ENCODE measurements around the gene CCDC134. TPM values are rescaled to one million over a fixed set of nuclear protein-coding genes. Genes with fewer than 3 reads are reported as not detected.

CCDC134 gene
- total RNA-seq, 2 experiments from 2014 or later, result 20.3 to 20.9 TPM

- DNase-seq, result no peak
- Mint-ChIP-seq H3K36me3 (ENCODE audit: low read depth) (peaks cover 29% of the 10 kb centered on the region), H3K27ac (peak overlapping the region; percentile 63), H3K4me3 (no peak overlapping the region), H3K4me1 (ENCODE audit: low read depth) (peaks cover 21% of the 10 kb centered on the region), H3K27me3 (ENCODE audit: low read depth) (no peaks in the 10 kb centered on the region), H3K9me3 (ENCODE audit: insufficient read depth) (no peaks in the 10 kb centered on the region)
- ChIA-PET CTCF (interaction anchor here (0.6 to 2.7 kb wide), 4 partner anchors 32 to 115 kb away, joined by 3 to 7 read pairs (median 4); no protein-coding TSS in a partner anchor), POLR2A (no interaction called here)
- ATAC-seq, result no peak
Observed at GRCh38 chr22:41825376-41825775, 24.9 kb downstream of the CCDC134 start.

- Mint-ChIP-seq H3K27ac (no peak overlapping the region), H3K27me3 (ENCODE audit: low read depth) (no peaks in the 10 kb centered on the region), H3K4me1 (ENCODE audit: low read depth) (peaks cover 20% of the 10 kb centered on the region), H3K9me3 (ENCODE audit: insufficient read depth) (no peaks in the 10 kb centered on the region), H3K4me3 (no peak overlapping the region), H3K36me3 (ENCODE audit: low read depth) (peaks cover 29% of the 10 kb centered on the region)
- ATAC-seq (no peak), DNase-seq (no peak)
- POLR2A ChIA-PET, result interaction anchor here (0.6 to 1.5 kb wide), 3 partner anchors 25 to 121 kb away, joined by 3 to 4 read pairs (median 3); partner anchors contain the start of genes CCDC134 and CENPM
- CTCF ChIA-PET, result interaction anchor here (1.3 to 1.6 kb wide), 3 partner anchors 31 to 115 kb away, joined by 3 to 5 read pairs (median 4); no protein-coding TSS in a partner anchor
Observed at GRCh38 chr22:41826021-41826420, 25.5 kb downstream of the CCDC134 start.

DNA sequence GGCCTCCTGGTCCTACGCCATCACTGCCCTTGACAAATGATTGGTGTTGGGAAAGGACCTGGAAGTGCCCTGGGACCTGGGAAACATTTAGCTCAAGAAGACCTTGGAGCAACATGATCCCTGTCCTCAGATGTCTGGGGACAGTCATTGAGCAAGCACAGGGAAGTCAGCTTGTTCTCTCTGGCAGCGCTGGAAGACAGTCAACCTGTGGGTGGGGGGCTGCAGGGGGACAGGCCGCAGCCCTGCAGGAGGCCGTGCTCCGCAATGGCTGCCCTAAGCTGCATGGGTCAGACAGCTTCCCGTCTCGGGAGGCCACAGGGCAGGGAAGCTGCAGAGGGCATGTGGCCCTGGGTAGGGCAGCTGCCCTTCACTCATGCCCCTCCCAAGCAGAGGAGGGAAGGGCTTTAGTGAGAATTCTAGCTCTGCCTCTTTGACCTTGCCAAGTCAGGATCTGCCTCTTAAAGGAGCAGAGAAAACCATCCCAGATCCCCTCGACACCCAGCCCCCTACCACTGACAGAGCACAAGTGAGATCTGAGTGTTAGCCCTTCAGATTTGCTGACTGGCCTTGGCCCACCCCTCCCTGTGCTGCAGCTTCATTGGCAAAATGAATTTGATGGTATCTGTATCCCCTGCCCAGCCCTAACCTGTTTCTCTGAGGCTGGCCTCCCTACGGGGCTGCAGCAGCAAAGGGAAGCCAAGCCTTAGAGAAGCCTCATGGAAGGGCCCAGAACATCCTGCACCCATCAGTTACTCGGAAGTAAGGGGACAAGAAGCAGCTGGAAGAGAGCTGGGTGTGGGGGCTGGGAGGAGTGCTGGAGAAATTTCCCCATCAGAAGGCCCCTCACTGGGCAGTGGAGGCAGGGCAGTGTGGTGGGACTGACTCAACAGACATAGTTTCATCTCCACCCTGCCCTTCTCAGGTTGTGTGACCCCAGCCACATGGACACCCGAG lies 26.2 kb downstream of the CCDC134 start:
- ChIA-PET CTCF (interaction anchor here (1.2 to 1.6 kb wide), 5 partner anchors 30 to 130 kb away, joined by 3 to 6 read pairs (median 4); no protein-coding TSS in a partner anchor), POLR2A (interaction anchor here (0.6 to 1.5 kb wide), 3 partner anchors 26 to 120 kb away, joined by 3 to 4 read pairs (median 3); partner anchors contain the start of genes CCDC134 and CENPM)
- no peaks in the 10 kb centered on the region for H3K27me3 Mint-ChIP-seq (ENCODE audit: low read depth)
- peaks cover 20% of the 10 kb centered on the region for H3K4me1 Mint-ChIP-seq (ENCODE audit: low read depth)
- H3K36me3 Mint-ChIP-seq (ENCODE audit: low read depth), result peaks cover 36% of the 10 kb centered on the region
- no peak overlapping the region for H3K4me3 Mint-ChIP-seq
- no peak for ATAC-seq
- no peaks in the 10 kb centered on the region for H3K9me3 Mint-ChIP-seq (ENCODE audit: insufficient read depth)
- peak overlapping the region; percentile 68 for H3K27ac Mint-ChIP-seq
- no peak for DNase-seq

GRCh38 chr22:41827671-41828070 lies 27.2 kb downstream of the CCDC134 start:
- Mint-ChIP-seq H3K9me3 (ENCODE audit: insufficient read depth) (no peaks in the 10 kb centered on the region), H3K27me3 (ENCODE audit: low read depth) (no peaks in the 10 kb centered on the region), H3K36me3 (ENCODE audit: low read depth) (peaks cover 42% of the 10 kb centered on the region), H3K4me1 (ENCODE audit: low read depth) (peaks cover 20% of the 10 kb centered on the region), H3K27ac (no peak overlapping the region), H3K4me3 (no peak overlapping the region)
- DNase-seq (no peak), ATAC-seq (no peak)
- CTCF ChIA-PET, result interaction anchor here (1.2 to 1.8 kb wide), 3 partner anchors 81 to 131 kb away, joined by 3 to 8 read pairs (median 6); no protein-coding TSS in a partner anchor
- POLR2A ChIA-PET, result interaction anchor here (0.5 to 1.3 kb wide), 2 partner anchors 12 to 113 kb away, joined by 3 read pairs; no protein-coding TSS in a partner anchor

- CTCF ChIA-PET, result interaction anchor here (1.6 to 1.8 kb wide), 2 partner anchors 82 to 112 kb away, joined by 6 to 8 read pairs; no protein-coding TSS in a partner anchor
- Mint-ChIP-seq H3K27ac (peak overlapping the region; percentile 61), H3K36me3 (ENCODE audit: low read depth) (peaks cover 39% of the 10 kb centered on the region), H3K9me3 (ENCODE audit: insufficient read depth) (no peaks in the 10 kb centered on the region), H3K4me1 (ENCODE audit: low read depth) (peaks cover 17% of the 10 kb centered on the region), H3K4me3 (no peak overlapping the region), H3K27me3 (ENCODE audit: low read depth) (no peaks in the 10 kb centered on the region)
- POLR2A ChIA-PET, result interaction anchor here (0.5 to 1.3 kb wide), 2 partner anchors 11 to 112 kb away, joined by 3 read pairs; no protein-coding TSS in a partner anchor
- ATAC-seq (no peak), DNase-seq (no peak)
Observed at GRCh38 chr22:41828516-41828915, 28.0 kb downstream of the CCDC134 start.

GRCh38 chr22:41830174-41830573 lies 29.7 kb downstream of the CCDC134 start:
- DNase-seq, result no peak
- Mint-ChIP-seq H3K4me3 (no peak overlapping the region), H3K27me3 (ENCODE audit: low read depth) (no peaks in the 10 kb centered on the region), H3K27ac (peak overlapping the region; percentile 39), H3K9me3 (ENCODE audit: insufficient read depth) (no peaks in the 10 kb centered on the region), H3K4me1 (ENCODE audit: low read depth) (peaks cover 30% of the 10 kb centered on the region), H3K36me3 (ENCODE audit: low read depth) (peaks cover 41% of the 10 kb centered on the region)
- POLR2A ChIA-PET, result no interaction called here
- CTCF ChIA-PET, result no interaction called here
- ATAC-seq, result no peak

GRCh38 chr22:41831383-41831782 lies 30.9 kb downstream of the CCDC134 start:
- Mint-ChIP-seq H3K27ac (peak overlapping the region; percentile 100), H3K9me3 (ENCODE audit: insufficient read depth) (no peaks in the 10 kb centered on the region), H3K4me3 (peak overlapping the region; percentile 95), H3K4me1 (ENCODE audit: low read depth) (peaks cover 36% of the 10 kb centered on the region), H3K36me3 (ENCODE audit: low read depth) (peaks cover 45% of the 10 kb centered on the region), H3K27me3 (ENCODE audit: low read depth) (no peaks in the 10 kb centered on the region)
- CTCF ChIA-PET, result interaction anchor here (0.8 to 2.5 kb wide), 9 partner anchors 9 to 260 kb away, joined by 3 to 13 read pairs (median 4); partner anchors contain the start of gene NDUFA6
- ATAC-seq (no peak), DNase-seq (no peak)
- POLR2A ChIA-PET, result interaction anchor here (0.9 to 3.8 kb wide), 6 partner anchors 11 to 143 kb away, joined by 3 to 30 read pairs (median 10); partner anchors contain the start of genes CCDC134, CENPM and SNU13

GRCh38 chr22:41831828-41832552 lies 31.5 kb downstream of the CCDC134 start:
- no peaks in the 10 kb centered on the region for H3K27me3 Mint-ChIP-seq (ENCODE audit: low read depth)
- peaks cover 41% of the 10 kb centered on the region for H3K4me1 Mint-ChIP-seq (ENCODE audit: low read depth)
- ChIA-PET CTCF (interaction anchor here (0.7 to 2.5 kb wide), 16 partner anchors 9 to 259 kb away, joined by 3 to 13 read pairs (median 4); partner anchors contain the start of genes CCDC134, NDUFA6 and SMDT1), POLR2A (interaction anchor here (0.9 to 3.8 kb wide), 13 partner anchors 10 to 385 kb away, joined by 3 to 30 read pairs (median 5); partner anchors contain the start of genes CCDC134, CENPM, SNU13 and TOB2)
- no peak for DNase-seq
- H3K27ac Mint-ChIP-seq, result peak overlapping the region; percentile 100
- peaks cover 50% of the 10 kb centered on the region for H3K36me3 Mint-ChIP-seq (ENCODE audit: low read depth)
- H3K9me3 Mint-ChIP-seq (ENCODE audit: insufficient read depth), result no peaks in the 10 kb centered on the region
- H3K4me3 Mint-ChIP-seq, result peak overlapping the region; percentile 95
- no peak for ATAC-seq

DNA sequence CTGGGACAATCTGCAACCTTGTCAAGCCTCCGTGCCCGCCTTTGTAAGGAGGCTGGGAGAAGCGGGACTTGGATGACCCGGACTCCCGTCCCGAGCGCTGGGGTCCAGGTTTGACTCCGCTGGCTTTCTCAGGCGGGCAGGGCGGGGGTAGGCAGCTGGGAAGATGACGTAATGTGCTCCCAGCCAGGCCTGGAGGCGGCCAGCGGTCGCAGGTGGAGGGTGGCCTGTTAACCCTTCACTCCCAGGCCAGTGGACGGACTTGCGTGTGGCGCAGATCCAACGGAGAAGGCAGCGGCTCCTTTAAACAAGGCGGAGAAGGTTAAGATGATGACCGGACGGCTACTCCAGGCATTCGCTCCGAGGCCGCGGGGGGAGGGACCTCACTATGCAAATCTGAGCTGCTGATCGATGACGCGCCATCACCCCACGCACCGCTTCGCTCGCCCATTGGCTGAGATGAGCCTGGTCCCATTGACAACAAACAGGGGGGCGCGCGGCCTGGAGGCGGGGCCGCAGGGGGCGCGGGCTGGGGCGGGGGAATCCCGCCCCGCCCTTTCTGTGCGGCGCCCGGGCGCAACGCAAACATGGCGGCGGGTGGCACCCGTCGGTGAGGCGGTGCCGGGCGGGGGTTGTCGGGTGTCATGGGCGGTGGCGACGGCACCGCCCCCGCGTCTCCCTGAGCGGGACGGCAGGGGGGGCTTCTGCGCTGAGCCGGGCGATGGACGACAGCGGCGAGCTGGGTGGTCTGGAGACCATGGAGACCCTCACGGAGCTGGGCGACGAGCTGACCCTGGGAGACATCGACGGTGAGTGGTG lies 32.3 kb downstream of the CCDC134 start, which contains the start of gene SREBF2:
Gene SREBF2, plus strand, starts transcription at position 553 of the 816 bp plus-strand sequence. Its CDS starts 166 bp downstream, at position 719.
- Mint-ChIP-seq H3K9me3 (ENCODE audit: insufficient read depth) (no peaks in the 10 kb centered on the region), H3K27ac (peak within 1 kb of the TSS; percentile 100), H3K4me3 (peak within 1 kb of the TSS; percentile 95), H3K36me3 (ENCODE audit: low read depth) (peaks cover 50% of the 10 kb centered on the region), H3K4me1 (ENCODE audit: low read depth) (peaks cover 41% of the 10 kb centered on the region), H3K27me3 (ENCODE audit: low read depth) (no peaks in the 10 kb centered on the region)
- DNase-seq (peak; percentile 100), ATAC-seq (peak; percentile 95)
- CTCF ChIA-PET, result interaction anchor here (0.7 to 2.5 kb wide), 19 partner anchors 10 to 247 kb away, joined by 3 to 13 read pairs (median 4); partner anchors contain the start of genes CCDC134, CENPM and SMDT1
- POLR2A ChIA-PET, result interaction anchor here (0.6 to 3.8 kb wide), 19 partner anchors 8 to 386 kb away, joined by 3 to 30 read pairs (median 4); partner anchors contain the start of genes CCDC134, CENPM, SMDT1 and SNU13

GRCh38 chr22:41833369-41834004 lies 33.0 kb downstream of the CCDC134 start:
- ChIA-PET POLR2A (interaction anchor here (0.6 to 3.8 kb wide), 21 partner anchors 9 to 387 kb away, joined by 3 to 30 read pairs (median 4); partner anchors contain the start of genes CCDC134, CENPM, SMDT1 and SNU13), CTCF (interaction anchor here (0.7 to 2.5 kb wide), 17 partner anchors 11 to 167 kb away, joined by 3 to 13 read pairs (median 4); partner anchors contain the start of genes CCDC134 and CENPM)
- Mint-ChIP-seq H3K9me3 (ENCODE audit: insufficient read depth) (no peaks in the 10 kb centered on the region), H3K36me3 (ENCODE audit: low read depth) (peaks cover 56% of the 10 kb centered on the region), H3K4me1 (ENCODE audit: low read depth) (peaks cover 44% of the 10 kb centered on the region), H3K27me3 (ENCODE audit: low read depth) (no peaks in the 10 kb centered on the region), H3K4me3 (peak overlapping the region; percentile 95), H3K27ac (peak overlapping the region; percentile 100)
- ATAC-seq (peak; percentile 16), DNase-seq (peak; percentile 51)

All from activated CD8-positive, alpha-beta T cell treated with anti-CD3 and anti-CD28 coated beads, Interleukin-2, amount 10 ng/mL, durations not matched to agents 7 days and 5 days (primary cell).